ENCODE data around the gene SOAT2.

- TF ChIP-seq CTCF (conservative IDR thresholded peaks at IDR 0.05; ENCODE audit: low read depth, low read length) = no peak
- TF ChIP-seq EZH2 (IDR thresholded peaks at IDR 0.05; ENCODE audit: borderline replicate concordance, low read depth, low read length, poor library complexity, severe bottlenecking) = no peak
These were observed 23.8 kb upstream of the SOAT2 start, which contains the start of gene SPRYD3 for GRCh38 chr12:53079226-53080117.
